Dermis blood vessel endothelial cell (primary cell): ENCODE data around the gene CGB8. TPM values are rescaled to one million over a fixed set of nuclear protein-coding genes. Genes with fewer than 3 reads are reported as not detected.
"Not testable (repeated sequence)": the region's sequence is repeated elsewhere in the genome, so short reads cannot be mapped to it uniquely, and the experiment has no call there.

Experiments used
- DNase-seq: peaks from one replicate; pipeline ENCODE4 v3.0.0; 2010
- total RNA-seq: library from RNA; depleted of rRNA; stranded (reverse); fragments of >200 nt; gene quantifications from 2 replicates; pipeline ENCODE4 v1.2.3, GENCODE V29; 2014

CGB8 gene
- total RNA-seq = not detected in 2 replicates

DNA sequence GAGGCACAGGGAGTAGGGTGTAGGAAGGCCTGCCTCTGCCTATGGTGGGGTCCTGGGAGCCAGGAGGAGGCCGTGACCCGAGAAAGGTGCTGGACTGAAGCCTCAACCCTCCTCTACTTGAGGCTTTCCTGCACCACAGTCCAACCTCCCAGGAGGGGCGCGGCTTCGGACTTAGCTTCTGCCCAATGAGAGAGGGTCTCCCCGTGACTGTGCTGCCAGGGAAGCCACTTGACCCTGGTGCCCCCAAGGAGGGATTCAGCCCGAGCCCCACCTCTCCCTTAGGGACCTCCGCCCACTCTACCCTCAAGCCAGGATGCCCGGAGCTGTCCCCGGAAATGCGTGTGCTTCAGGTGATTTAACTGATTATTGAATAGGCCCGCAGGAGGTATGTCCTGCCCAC is at the start of gene CGB8:
TSS of gene CGB8 (minus strand) at position 101 of the 400 bp plus-strand sequence. CDS start 372 bp downstream, outside the sequence.
- not testable (repeated sequence) for DNase-seq

DNA sequence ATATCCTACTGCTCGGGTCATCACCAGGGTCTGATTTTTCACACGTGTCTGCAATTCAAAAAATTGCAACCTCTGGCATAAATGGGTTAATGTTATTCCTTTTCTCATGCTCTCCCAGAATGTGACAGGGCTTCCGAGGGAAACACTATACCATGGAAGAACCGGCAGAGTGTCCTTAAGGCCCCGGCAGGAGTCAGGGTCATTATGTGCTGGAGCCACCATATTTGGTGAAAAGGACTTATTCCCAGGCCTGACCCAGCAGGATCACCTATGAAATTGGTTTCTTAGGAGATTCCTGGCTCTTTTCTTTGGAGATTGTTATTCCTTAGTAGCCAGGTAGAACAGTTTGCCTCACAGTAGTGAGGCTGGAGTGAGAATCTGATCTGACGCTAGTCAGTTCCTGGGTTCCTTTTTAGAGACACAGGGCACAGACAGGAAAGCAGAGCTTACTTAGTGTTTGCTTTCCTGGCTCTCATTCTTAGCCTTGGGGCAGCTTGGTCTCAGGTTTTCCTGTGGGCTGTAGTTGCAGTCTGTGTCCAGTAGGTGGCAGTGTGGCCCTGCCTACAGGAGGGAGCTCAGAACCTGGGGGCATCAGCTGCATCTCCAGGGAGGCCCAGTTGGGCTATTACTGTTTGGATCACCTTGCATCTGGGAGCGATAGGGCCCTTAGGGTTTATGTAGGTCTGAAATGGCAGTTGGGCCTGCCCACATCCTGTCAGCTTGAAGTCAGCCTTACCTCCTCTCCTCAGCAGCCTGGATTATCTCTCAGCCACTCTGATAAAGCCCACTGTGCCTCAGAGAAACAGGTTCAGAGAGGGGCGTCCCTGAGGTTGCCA is 48.8 kb upstream of the CGB8 start:
- peak; percentile 86 for DNase-seq

DNA sequence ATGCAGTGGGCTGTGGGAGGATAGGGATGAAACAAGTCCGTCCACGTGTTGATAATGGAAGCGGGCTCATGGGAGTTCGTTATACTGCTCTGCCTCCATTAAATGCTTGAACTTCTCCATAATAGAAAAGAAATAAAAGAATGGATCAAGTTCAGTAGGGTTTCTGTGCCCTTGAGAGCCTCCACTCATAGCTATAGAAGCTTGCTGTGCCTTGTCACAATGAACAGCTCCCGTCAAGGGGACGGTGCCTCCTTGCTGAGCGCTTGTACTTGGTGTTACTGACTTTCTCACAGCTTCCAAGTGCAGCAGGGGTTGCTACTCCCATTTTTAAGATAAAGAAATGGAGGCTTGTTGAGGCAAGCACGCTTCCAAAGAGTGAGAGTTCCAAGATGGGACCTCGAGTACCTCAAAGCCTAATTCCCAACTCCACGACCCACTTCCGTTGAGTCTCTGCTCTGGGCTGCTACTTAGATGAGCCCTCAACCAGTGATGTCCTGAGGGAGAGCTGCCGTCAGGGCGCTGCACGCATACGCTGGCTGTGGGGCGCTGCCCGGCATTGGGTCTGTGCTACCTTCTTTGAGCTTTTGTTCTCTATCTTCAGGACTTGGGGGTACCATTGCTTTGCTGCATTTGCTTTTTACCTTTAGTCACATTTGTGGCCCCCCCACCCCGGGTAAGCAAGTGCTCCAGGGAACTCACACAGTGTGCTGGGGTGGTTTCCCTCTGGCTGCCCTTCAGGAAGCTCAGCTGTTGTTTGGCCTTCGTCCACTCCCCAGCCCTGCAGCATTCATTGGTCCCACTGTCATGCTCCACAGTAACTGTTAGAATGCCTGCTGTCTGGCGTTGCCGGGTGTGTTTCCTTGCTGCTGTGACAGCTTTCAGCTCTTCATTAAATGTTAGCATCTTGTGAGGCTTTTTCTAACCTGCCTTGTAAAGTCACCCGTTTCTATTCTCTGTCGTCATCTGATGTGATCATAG is 45.9 kb upstream of the CGB8 start:
- no peak for DNase-seq

DNA sequence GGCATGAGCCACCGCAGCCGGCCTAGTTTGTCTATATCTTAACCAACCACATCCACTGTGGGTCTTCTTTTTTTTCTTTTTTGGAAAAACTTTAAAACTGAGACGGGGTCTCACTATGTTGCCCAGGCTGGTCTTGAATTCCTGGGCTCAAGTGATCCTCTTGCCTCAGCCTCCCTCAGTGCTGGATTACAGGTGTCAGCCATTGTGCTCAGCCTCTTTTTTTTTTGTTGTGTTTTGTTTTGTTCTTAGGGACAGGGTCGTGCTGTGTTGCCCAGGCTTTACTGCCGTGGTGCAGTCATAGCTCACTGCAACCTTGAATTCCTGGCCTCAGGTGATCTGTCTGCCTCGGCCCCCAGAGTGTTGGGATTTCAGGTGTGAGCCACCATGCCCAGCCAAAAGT is 43.8 kb upstream of the CGB8 start:
- DNase-seq = no peak

DNA sequence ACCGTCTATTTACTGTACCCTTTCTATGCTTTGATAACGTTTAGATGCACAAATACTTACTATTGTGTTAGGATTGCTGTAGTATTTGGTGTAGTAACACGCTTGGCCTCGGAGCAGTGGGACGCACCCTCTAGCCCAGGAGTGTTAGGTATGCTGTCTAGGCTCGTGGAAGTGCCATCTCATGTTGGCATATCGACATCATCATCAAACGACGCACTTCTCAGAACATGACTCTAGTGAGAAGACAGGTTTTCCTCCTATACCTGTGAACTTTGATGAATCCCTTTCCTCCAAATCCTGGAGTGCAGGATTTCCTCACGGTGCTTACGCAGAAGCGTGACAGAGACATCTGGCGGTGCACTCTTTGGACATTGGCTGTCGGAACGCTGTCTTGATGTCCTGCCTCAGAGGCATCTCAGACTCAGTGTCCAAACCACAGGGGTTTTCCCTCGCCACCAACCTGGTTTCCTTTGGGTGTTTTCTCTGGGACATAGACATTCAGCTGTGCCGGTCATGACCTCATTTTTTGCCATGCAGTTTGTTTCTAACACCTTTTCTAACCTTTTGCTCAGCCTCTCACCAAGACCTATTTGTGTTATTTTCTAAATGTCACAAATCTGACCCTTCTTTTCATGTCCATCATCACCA is 42.6 kb upstream of the CGB8 start:
- no peak for DNase-seq

DNA sequence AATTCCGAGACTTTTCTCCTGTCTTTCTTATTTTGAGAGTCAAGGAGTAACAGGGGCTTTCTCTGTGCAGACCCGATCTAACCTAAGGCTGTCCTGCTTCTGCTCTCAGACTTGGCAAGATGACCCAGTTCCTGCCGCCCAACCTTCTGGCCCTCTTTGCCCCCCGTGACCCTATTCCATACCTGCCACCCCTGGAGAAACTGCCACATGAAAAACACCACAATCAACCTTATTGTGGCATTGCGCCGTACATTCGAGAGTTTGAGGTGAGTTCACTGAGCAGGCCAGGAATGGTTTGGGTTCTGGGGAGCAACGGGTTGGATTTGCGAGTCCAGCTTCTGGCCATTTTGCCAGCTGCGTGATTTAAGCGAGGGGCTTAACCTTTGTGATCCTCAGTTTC is 37.4 kb upstream of the CGB8 start:
- no peak for DNase-seq

DNA sequence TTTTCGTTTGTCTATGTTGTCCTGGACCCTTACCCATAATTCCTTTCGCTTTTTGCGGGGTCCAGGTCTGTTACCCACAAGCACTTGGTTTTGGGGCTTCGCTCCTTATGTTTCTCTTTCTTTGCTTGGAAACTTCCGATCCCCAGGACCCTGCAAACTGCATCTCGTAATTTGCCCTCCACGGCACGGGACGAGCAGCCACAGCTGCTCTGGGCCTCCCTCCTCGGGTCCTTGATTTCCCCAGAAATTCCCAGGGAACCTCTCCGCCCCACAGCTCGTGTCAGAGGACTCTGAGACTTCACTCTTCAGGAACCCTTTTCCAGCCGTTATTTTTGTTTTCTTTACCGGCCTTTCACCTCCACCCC is 36.9 kb upstream of the CGB8 start:
- DNase-seq = no peak

DNA sequence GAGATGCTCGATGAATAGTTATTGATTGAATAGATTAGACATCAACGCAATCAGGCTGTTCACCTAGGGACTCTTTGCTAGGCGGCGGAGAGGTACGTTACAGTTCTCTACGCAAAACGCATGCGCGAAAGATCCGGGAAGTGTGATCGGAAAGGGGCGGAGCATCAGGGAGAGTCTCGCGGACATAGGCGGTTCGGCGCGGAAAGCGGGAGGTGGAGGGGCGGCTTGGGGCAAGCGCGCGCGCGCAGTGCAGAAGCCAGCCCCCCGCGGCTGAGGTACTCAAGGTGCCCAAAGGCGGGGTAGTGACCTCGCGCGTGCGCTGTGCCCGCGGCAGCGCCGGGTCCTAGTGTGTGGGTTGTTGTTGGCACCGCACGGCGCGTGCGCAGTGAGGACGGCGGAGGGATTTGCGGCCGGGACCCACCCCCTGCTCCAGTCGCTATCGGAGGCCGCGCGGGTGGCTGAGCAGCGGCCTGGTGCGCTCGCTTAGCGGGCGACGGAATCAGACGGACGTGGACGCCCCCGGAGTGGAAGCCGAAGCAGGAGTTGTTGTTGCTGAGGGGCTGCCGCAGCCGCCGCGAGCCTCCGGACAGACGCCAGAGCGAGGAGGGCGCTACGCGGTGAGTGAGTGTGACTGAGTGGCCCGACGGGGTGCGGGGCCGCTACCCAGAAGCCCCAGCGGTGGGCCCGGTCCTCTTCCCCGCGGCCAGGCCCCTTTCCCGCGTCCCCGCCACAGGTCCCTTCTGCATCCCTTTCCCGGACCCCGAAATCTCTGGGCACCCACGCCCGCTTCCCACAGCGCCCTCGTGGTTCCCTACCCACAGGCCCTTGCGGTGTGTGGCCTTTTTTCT is 36.3 kb upstream of the CGB8 start, which contains the start of gene SNRNP70:
TSS of gene SNRNP70 (plus strand) at position 432 of the 848 bp plus-strand sequence. CDS start 964 bp downstream, outside the sequence.
- DNase-seq = peak; percentile 100

DNA sequence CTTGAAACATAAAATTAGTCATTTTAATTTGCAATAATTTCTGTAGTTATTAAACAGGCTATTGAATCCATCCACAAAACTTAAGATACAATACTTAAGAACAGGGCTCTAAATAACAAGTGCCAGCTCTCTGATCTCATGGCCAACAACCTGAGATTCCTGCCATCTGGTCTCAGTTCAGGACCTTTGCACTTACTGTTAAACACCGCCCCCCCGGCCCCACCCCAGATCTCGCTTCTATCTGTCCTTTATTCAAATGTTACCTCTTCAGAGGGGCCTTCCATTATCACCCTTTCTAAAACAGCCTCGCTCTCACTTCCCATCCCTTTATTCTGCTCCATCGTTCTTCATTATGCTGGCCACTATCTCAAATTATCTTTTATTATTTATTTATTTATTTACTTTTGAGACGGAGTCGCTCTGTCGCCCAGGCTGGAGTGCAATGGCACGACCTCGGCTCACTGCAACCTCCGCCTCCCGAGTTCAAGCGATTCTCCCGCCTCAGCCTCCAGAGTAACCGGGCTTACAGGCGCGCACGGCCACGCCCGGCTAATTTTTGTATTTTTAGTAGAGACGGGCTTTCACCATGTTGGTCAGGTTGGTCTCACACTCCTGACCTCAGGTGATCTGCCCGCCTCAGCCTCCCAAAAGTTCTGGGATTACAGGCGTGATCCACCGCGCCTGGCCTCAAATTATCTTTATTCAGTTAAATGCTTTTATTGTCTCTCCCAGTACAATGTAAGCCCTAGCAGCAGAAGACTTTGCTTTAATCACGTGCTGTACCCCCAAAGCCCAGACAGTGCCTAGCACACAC is 35.5 kb upstream of the CGB8 start:
- DNase-seq = no peak

DNA sequence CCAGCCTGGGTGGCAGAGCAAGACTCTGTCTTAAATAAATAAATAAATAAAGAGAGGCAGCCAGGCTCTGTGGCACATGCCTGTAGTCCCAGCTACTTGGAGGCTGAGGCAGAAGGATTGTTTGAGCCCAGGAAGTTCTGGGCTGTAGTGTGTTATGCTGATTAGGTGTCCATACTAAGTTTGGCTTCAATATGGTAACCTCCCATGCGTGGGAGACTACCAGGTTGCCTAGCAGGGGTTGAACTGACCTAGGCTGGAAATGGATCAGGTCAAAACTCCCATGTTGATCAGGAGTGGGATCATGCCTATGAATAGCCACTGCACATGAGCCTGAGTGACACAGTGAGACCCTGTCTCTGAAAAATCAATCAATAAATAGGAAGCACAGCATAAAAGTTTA is 32.4 kb upstream of the CGB8 start:
- DNase-seq = no peak

DNA sequence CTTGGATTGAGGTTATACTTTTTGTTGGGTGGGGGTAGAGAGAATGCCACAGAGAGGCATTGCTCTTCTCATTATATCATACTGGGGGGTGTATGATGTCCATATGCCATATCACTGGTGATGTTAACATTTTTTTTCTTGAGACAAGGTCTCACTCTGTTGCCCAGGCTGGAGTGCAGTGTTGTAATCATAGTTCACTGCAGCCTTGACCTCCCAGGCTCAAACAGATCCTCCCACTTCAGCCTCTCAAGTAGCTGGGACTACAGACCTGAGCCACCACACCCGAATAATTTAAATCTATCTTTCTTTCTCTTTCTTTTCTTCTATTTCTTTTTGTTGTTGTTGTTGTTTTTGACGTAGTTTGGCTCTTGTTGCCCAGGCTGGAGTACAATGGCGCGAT is 31.5 kb upstream of the CGB8 start:
- no peak for DNase-seq

DNA sequence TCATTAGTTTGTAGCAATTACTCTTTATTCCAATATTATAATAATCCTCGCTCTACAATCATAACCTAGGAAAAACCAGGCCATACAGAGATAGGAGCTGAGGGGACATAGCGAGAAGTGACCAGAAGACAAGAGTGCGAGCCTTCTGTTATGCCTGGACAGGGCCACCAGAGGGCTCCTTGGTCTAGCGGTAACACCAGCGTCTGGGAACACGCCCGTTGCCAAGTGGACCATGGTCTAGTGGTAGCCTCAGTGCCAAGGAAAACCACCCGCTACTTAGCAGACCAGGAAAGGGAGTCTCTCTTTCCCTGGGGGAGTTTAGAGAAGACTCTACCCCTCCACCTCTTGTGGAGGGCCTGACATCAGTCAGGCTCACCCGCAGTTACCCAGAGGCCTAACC is 26.0 kb upstream of the CGB8 start:
- peak; percentile 76 for DNase-seq

DNA sequence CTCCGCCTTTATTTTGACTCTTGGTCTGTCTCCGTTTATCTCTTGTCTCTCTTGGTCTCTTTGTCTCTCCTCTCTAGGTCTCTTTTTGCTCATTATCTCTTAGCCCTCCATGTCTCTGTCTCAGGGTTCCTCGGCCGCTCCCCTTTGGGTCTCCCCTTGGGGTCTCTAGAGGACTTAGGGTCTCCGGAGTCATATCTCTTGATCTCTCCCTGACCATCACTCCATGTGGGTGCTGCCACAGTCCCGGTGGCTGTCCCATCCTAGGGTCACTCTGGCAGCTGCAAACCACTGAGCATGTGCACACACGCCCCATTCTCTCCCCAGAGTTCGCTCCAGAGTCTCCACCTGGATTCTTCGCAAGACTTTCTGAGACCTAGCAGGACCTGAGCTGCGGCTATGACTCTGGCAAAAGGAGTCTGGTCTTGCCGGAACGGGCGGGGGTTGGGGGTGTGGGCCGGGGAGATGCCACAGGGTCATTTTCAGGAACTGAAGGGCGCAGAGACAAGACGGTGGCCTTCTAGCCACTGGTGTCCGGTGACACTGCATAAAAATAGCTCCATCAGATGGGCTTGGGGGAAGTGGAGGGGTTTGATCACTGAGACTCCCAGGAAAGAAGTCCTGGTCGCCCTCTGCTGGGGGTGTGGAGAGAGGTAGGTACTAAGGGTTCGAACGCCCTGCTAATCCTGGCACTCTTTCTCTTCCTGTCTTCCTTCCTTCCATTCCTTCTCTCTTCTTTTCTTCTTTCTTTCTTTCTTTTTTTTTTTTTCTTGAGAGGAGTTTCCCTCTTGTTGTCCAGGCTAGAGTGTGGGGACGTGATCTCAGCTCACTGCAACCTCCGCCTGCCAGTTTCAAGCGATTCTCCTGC is 24.8 kb upstream of the CGB8 start:
- DNase-seq = peak; percentile 21

DNA sequence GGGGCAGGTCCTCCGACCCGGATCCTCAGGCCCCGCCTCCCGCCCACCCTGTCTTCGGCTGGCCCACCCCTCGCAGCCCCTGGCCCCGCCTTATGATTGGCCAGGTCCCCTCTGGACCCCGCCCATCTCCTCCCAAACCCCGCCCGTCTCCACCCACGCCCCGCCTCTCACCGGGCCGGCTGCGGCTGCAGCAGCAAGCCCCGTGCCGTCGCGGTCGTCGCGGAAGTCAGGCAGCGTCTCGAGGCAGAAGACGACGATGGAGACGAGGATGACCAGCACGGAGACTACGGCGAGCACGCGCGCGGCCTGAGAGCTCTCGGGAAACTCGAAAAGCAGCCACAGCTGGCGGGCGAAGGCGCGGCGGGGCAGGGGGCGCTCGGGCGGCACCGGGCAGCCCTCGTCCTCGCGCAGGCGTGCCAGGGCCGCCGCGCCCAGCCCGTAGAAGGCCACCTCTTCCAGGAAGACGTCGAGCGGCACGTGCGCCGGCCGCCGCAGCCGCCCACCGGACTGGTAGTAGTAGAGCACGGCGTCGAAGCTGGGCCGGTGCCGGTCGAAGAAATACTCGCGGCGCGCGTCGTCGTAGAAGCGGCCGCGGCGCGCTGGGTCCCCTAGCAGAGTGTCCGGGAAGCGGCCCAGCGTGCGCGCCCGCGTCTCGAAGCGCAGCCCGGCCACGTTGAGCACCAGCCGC is 23.1 kb upstream of the CGB8 start:
- no peak for DNase-seq

DNA sequence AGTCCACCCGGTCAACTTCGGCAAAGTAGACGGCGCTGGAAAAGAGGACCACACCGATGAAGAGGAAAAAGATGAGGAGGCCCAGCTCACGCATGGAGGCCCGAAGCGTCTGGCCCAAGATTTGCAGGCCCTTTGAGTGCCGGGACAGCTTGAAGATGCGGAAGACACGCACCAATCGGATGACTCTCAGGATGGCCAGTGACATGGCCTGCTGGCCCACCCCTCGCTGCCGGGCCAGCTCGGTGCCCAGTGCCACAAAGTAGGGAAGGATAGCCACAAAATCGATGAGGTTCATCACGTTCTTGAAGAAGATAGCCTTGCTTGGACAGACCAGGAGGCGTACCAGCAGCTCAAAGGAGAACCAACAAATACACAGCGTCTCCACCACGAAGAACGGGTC is 21.5 kb upstream of the CGB8 start:
- DNase-seq = no peak

DNA sequence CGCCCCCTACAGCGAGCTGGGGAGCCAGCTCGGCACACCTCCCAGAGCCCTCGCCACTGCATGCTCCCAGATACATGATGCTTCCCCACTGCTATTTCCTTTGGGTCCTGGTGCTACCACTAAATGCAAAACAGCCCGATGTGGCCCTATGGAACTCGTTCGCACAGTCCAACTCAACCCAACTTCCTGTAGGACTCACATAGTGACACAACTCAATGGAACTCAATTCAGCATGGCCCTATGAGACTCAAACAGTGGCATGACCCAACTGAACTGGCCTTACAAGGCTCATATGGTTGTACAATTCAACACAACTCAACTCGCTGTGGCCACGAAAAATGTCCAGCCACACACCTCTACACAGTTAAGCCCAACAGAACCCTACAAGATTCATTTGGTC is 20.1 kb upstream of the CGB8 start:
- no peak for DNase-seq

DNA sequence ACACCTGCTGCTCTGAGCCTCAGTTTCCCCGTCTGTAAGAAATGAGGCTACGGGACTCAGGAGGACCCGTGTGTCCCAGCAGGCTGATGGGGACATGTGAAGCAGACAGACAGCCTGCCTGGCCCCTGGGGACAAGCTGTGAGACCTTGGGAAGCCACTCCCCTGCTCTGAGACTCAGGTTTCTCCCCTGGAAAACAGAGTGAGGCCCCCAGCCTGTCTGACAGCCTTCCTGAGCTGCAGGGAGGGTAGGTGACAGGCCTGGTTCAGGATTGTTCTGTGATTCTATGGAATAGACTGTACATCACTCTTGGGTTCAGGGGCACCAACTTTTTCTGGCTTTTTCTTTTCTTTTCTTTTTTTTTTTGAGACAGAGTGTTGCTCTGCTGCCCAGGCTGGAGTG is 18.6 kb upstream of the CGB8 start:
- DNase-seq = no peak

DNA sequence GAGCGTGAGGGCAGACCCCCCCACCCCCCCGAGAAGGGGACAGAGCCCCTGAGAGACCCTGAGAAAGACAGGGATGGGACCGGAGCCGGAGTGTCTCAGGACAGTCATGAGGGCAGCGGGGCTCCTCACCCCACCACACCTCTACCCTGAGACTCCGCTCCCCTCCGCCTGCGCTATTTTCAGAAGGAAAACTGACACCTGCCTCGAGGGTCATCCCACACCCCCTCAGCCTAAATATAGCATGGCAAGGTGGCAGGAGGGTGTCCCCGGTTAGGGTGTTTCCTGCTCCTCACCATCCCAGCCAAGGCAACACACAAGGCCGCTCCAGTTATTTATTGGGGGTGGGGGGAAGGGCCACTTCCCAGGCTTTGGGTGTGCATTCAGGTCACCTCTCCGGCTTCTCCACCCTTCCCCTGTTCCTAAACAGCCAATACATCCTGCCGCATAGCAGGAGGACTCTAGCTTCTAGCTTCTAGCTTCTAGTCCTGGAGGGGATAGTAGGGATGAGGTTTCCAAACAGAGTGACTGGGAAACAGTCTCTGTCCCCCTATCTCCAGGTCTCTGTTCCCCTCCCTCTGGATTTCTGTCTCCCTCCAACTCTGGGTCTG is 17.1 kb upstream of the CGB8 start:
- no peak for DNase-seq
